ENCODE measurements around the gene CROCC. TPM values are rescaled to one million over a fixed set of nuclear protein-coding genes. Genes with fewer than 3 reads are reported as not detected.
A peak's percentile ranks its signal among the peaks of the same experiment; 100 is the strongest.

CROCC gene
- total RNA-seq, 1 donor from 2014 or later: 34.5 TPM

GRCh38 chr1:16982902-16983301 is 61.2 kb downstream of the CROCC start:
- no peak for DNase-seq (ENCODE audit: extremely low spot score, unreplicated experiment)
- H3K4me3 Mint-ChIP-seq (ENCODE audit: unreplicated experiment): no peak overlapping the region
- H3K27ac Mint-ChIP-seq (ENCODE audit: unreplicated experiment): no peak overlapping the region
- TF ChIP-seq CTCF (IDR thresholded peaks at IDR 0.05): no peak
- no peaks in the 10 kb centered on the region for H3K9me3 Mint-ChIP-seq (ENCODE audit: unreplicated experiment)
- no peaks in the 10 kb centered on the region for H3K27me3 Mint-ChIP-seq (ENCODE audit: unreplicated experiment)
- peaks cover 38% of the 10 kb centered on the region for H3K4me1 Mint-ChIP-seq (ENCODE audit: unreplicated experiment)
- peaks cover 7% of the 10 kb centered on the region for H3K36me3 Mint-ChIP-seq (ENCODE audit: unreplicated experiment)

GRCh38 chr1:16983649-16984048 is 61.9 kb downstream of the CROCC start:
- H3K36me3 Mint-ChIP-seq (ENCODE audit: unreplicated experiment): peaks cover 7% of the 10 kb centered on the region
- H3K4me3 Mint-ChIP-seq (ENCODE audit: unreplicated experiment): no peak overlapping the region
- H3K4me1 Mint-ChIP-seq (ENCODE audit: unreplicated experiment): peaks cover 31% of the 10 kb centered on the region
- no peak overlapping the region for H3K27ac Mint-ChIP-seq (ENCODE audit: unreplicated experiment)
- DNase-seq (ENCODE audit: extremely low spot score, unreplicated experiment): no peak
- no peaks in the 10 kb centered on the region for H3K9me3 Mint-ChIP-seq (ENCODE audit: unreplicated experiment)
- no peaks in the 10 kb centered on the region for H3K27me3 Mint-ChIP-seq (ENCODE audit: unreplicated experiment)
- no peak for TF ChIP-seq CTCF (IDR thresholded peaks at IDR 0.05)

DNA sequence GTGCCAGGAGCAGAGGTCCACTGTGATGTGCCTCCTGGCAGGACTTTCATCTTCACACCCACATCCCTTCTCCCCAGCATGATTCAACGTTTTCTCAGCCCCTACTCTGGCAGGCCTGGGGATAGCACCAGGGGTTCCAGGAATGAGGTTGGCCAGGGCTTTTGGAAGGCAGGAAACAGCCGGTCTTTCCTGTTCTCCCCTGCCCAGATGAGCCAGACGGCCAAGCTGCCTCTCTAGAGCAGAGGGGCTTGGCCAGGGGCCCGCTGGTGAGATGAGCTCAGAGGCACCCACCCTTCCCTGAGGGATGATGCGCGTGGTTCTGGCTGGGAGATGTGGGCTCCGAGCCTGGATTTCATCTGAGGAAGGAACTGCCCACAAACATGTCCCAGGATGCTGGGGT is 63.0 kb downstream of the CROCC start:
- no peaks in the 10 kb centered on the region for H3K27me3 Mint-ChIP-seq (ENCODE audit: unreplicated experiment)
- H3K4me1 Mint-ChIP-seq (ENCODE audit: unreplicated experiment): peaks cover 25% of the 10 kb centered on the region
- no peak for DNase-seq (ENCODE audit: extremely low spot score, unreplicated experiment)
- no peak for TF ChIP-seq CTCF (IDR thresholded peaks at IDR 0.05)
- H3K9me3 Mint-ChIP-seq (ENCODE audit: unreplicated experiment): no peaks in the 10 kb centered on the region
- H3K27ac Mint-ChIP-seq (ENCODE audit: unreplicated experiment): peak overlapping the region; percentile 71
- peaks cover 11% of the 10 kb centered on the region for H3K36me3 Mint-ChIP-seq (ENCODE audit: unreplicated experiment)
- H3K4me3 Mint-ChIP-seq (ENCODE audit: unreplicated experiment): no peak overlapping the region

DNA sequence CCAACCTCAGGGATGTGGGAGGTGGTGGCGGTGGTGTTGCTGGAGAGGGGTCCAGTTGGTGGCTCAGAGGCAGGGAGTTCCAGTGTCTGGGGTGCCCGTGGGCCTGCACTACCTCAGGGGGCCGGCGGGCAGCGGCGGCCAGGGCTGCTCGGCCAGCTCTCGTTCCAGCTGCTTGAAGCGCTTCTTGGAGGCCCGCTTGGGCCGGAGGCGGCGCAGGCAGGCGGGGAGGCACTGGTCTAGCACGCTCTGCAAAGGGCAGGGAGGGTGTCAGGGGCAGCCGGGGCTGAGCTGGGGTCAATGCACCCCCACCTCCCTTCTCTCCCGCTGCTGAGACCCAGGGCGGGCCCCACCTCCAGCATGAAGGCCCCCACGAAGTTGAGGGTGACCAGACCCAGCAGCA is 64.4 kb downstream of the CROCC start:
- Mint-ChIP-seq H3K4me1 (ENCODE audit: unreplicated experiment) (peaks cover 18% of the 10 kb centered on the region), H3K4me3 (ENCODE audit: unreplicated experiment) (no peak overlapping the region), H3K36me3 (ENCODE audit: unreplicated experiment) (peaks cover 11% of the 10 kb centered on the region), H3K27ac (ENCODE audit: unreplicated experiment) (no peak overlapping the region), H3K27me3 (ENCODE audit: unreplicated experiment) (no peaks in the 10 kb centered on the region), H3K9me3 (ENCODE audit: unreplicated experiment) (no peaks in the 10 kb centered on the region)
- DNase-seq (ENCODE audit: extremely low spot score, unreplicated experiment): no peak
- TF ChIP-seq CTCF (IDR thresholded peaks at IDR 0.05): no peak

DNA sequence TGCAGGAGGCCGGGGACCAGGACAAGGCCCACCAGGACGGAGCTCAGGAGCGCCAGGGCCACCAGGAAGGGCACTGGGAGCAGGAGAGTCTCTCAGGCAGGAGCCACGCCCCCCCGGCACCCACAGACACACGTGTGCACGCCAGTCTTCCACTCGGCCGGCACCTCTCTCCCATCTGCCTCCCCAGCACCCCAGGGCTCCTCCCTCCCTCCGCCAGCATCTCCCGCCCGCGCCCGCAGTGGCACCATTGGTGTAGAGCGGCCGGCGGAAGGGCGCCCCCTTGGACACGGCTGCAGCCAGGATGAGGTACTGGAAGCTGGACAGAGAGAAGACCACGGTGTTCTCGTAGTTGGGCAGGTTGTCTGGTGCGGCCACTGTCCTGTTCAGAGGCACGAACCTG is 64.8 kb downstream of the CROCC start:
- no peaks in the 10 kb centered on the region for H3K27me3 Mint-ChIP-seq (ENCODE audit: unreplicated experiment)
- peaks cover 13% of the 10 kb centered on the region for H3K4me1 Mint-ChIP-seq (ENCODE audit: unreplicated experiment)
- H3K4me3 Mint-ChIP-seq (ENCODE audit: unreplicated experiment): no peak overlapping the region
- no peak for DNase-seq (ENCODE audit: extremely low spot score, unreplicated experiment)
- H3K27ac Mint-ChIP-seq (ENCODE audit: unreplicated experiment): no peak overlapping the region
- no peaks in the 10 kb centered on the region for H3K9me3 Mint-ChIP-seq (ENCODE audit: unreplicated experiment)
- H3K36me3 Mint-ChIP-seq (ENCODE audit: unreplicated experiment): peaks cover 11% of the 10 kb centered on the region
- TF ChIP-seq CTCF (IDR thresholded peaks at IDR 0.05): no peak
